GM12878 (cell line): ENCODE results near the gene GSX1. TPM values are rescaled to one million over a fixed set of nuclear protein-coding genes. Genes with fewer than 3 reads are reported as not detected.

Source experiments
- ATAC-seq: fragments of 200-7000 bp; cut with Tn5 transposase; 3 replicates; pipeline ENCODE4 v1.9.1; 2020; ENCODE audit warnings: mild to moderate bottlenecking, moderate library complexity
- BruUV-seq: library from RNA; stranded (reverse); fragments of 400-500 nt; replicated peaks from 2 replicates; lab custom pipeline; 2021; lab: Mats Ljungman, UMichigan
- CTCF ChIA-PET: fragments of 300-600 bp; sonication (Branson Sonifier 250); formaldehyde crosslinking; extraction: SDS; loops from one replicate; lab custom pipeline; 2021; ENCODE audit warnings: inconsistent platforms; lab: Yijun Ruan, JAX
- POLR2A ChIA-PET: fragments of 350-600 bp; formaldehyde crosslinking; extraction: SDS; loops from one replicate; lab custom pipeline; 2021; ENCODE audit warnings: inconsistent platforms; lab: Charles Lee
- RAD21 ChIA-PET: fragments of 300-600 bp; sonication (Branson Sonifier 250); formaldehyde crosslinking; loops from one replicate; lab custom pipeline; 2023; ENCODE audit warnings: antibody characterized with exemption; ENCODE audit not compliant: unreplicated experiment; lab: Charles Lee
- SMC1A ChIA-PET: fragments of 300-600 bp; sonication (Branson Sonifier 250); formaldehyde crosslinking; loops from one replicate; lab custom pipeline; 2023; ENCODE audit not compliant: unreplicated experiment, uncharacterized antibody; lab: Charles Lee
- DNase-seq: peaks from one replicate; pipeline ENCODE4 v3.0.0-alpha.2; 2011; ENCODE audit warnings: low read depth, low spot score
- FAIRE-seq: peaks from 3 replicates; lab custom pipeline; 2011; peaks lifted over from hg19 to GRCh38; lab: Jason Lieb, UNC
- H2AFZ ChIP-seq: 2 replicates; pipeline ENCODE4 v1.6.0; 2011; ENCODE audit warnings: low read depth, low read length, control low read depth; ENCODE audit not compliant: control insufficient read depth
- H3K27ac ChIP-seq: 2 replicates; pipeline ENCODE4 v1.5.1; 2011; ENCODE audit warnings: control low read depth; ENCODE audit not compliant: control insufficient read depth, insufficient read depth
- H3K27me3 ChIP-seq, 2 experiments: replicated peaks in 1 of 2; 2 replicates each; pipeline versions ENCODE4 v1.6.0 to v1.6.1; 2011; ENCODE audit warnings: low read length in 1 of 2; ENCODE audit not compliant: control insufficient read depth in 2 of 2, insufficient read depth in 2 of 2
- H3K36me3 ChIP-seq, 2 experiments: 2 replicates each; pipeline ENCODE4 v1.5.1; 2011; ENCODE audit warnings: low read length in 1 of 2; ENCODE audit not compliant: control insufficient read depth in 2 of 2, insufficient read depth in 2 of 2
- H3K4me1 ChIP-seq: 2 replicates; pipeline ENCODE4 v1.6.1; 2011; ENCODE audit warnings: mild to moderate bottlenecking, low read length, moderate library complexity, mixed read lengths; ENCODE audit not compliant: control insufficient read depth, insufficient read depth
- H3K4me2 ChIP-seq: 2 replicates; pipeline ENCODE4 v1.6.0; 2011; ENCODE audit warnings: control low read depth; ENCODE audit not compliant: control insufficient read depth, insufficient read depth
- H3K4me3 ChIP-seq: fragments of 200-600 bp; sonication (generic); 2 replicates; pipeline ENCODE4 v1.5.1; 2016
- H3K79me2 ChIP-seq: 2 replicates; pipeline ENCODE4 v1.6.0; 2011; ENCODE audit warnings: low read length; ENCODE audit not compliant: control insufficient read depth, insufficient read depth
- H3K9ac ChIP-seq: 2 replicates; pipeline ENCODE4 v1.8.0; 2011; ENCODE audit warnings: low read length, control low read depth, mixed read lengths; ENCODE audit not compliant: control insufficient read depth, insufficient read depth
- H3K9me3 ChIP-seq: replicated peaks from 3 replicates; pipeline ENCODE4 v1.5.1; 2011; ENCODE audit warnings: mild to moderate bottlenecking, low read length; ENCODE audit not compliant: control insufficient read depth, insufficient read depth
- H4K20me1 ChIP-seq: 2 replicates; pipeline ENCODE4 v1.6.0; 2011; ENCODE audit not compliant: control insufficient read depth, insufficient read depth
- BACH1 ChIP-seq: fragments of 450-650 bp; IDR thresholded peaks from 2 replicates; pipeline ENCODE4 v1.6.1; 2017; ENCODE audit warnings: mild to moderate bottlenecking, borderline replicate concordance
- CBX5 ChIP-seq: sonication (generic); IDR thresholded peaks from 2 replicates; pipeline ENCODE4 v1.6.1; 2016; ENCODE audit warnings: low read depth, moderate library complexity, mild to moderate bottlenecking, inconsistent platforms
- CEBPB ChIP-seq, 2 experiments: fragments of 150-350 bp in 1 of 2; IDR thresholded peaks; 2 replicates each; pipeline ENCODE4 v1.6.1; 2012 to 2014; ENCODE audit warnings: low read depth in 2 of 2, low read length in 2 of 2, borderline replicate concordance in 1 of 2, inconsistent platforms in 1 of 2
- EP300 ChIP-seq, 2 experiments: fragments of 150-350 bp in 1 of 2; IDR thresholded peaks; 2 replicates each; pipeline ENCODE4 v1.6.1; 2011 to 2012; ENCODE audit warnings: low read depth in 2 of 2, low read length in 2 of 2, borderline replicate concordance in 1 of 2, improper control_type of control experiment in 1 of 2, inconsistent platforms in 1 of 2; ENCODE audit not compliant: control insufficient read depth in 1 of 2
- FOS ChIP-seq: IDR thresholded peaks from 3 replicates; pipeline ENCODE4 v1.6.1; 2011; ENCODE audit warnings: borderline replicate concordance; ENCODE audit not compliant: insufficient read length; ENCODE audit errors: extremely low read depth
- KAT2A ChIP-seq: conservative IDR thresholded peaks from 2 replicates; pipeline ENCODE4 v1.6.1; 2011; ENCODE audit warnings: low read depth, low read length; ENCODE audit not compliant: control insufficient read depth
- MTA3 ChIP-seq: IDR thresholded peaks from 2 replicates; pipeline ENCODE4 v1.6.1; 2012; ENCODE audit warnings: low read length, inconsistent platforms, borderline replicate concordance
- MXI1 ChIP-seq: fragments of 150-350 bp; IDR thresholded peaks from 2 replicates; pipeline ENCODE4 v1.6.1; 2011; ENCODE audit warnings: low read depth, mild to moderate bottlenecking, inconsistent platforms, low read length, improper control_type of control experiment
- NBN ChIP-seq: fragments of 450-650 bp; IDR thresholded peaks from 2 replicates; pipeline ENCODE4 v1.6.1; 2016
- NFXL1 ChIP-seq: fragments of 450-650 bp; IDR thresholded peaks from 2 replicates; pipeline ENCODE4 v1.6.1; 2017; ENCODE audit warnings: antibody characterized with exemption, mild to moderate bottlenecking, borderline replicate concordance
- NR2C1 ChIP-seq: fragments of 450-650 bp; IDR thresholded peaks from 2 replicates; pipeline ENCODE4 v1.6.1; 2017; ENCODE audit warnings: antibody characterized with exemption, mild to moderate bottlenecking, moderate library complexity
- POLR2A ChIP-seq: IDR thresholded peaks from 2 replicates; pipeline ENCODE4 v1.6.1; 2011; ENCODE audit warnings: low read depth, mild to moderate bottlenecking, low read length
- SUPT20H ChIP-seq: IDR thresholded peaks from 2 replicates; pipeline ENCODE4 v1.6.1; 2011; ENCODE audit warnings: low read depth, mild to moderate bottlenecking, low read length, moderate library complexity, borderline replicate concordance; ENCODE audit not compliant: control insufficient read depth
- TCF12 ChIP-seq: IDR thresholded peaks from 2 replicates; pipeline ENCODE4 v1.6.1; 2011; ENCODE audit warnings: low read depth, mild to moderate bottlenecking, low read length
- ZNF274 ChIP-seq: IDR thresholded peaks from one replicate; pipeline ENCODE4 v1.8.0; 2011; ENCODE audit not compliant: insufficient read length, insufficient read depth
- ZNF384 ChIP-seq: IDR thresholded peaks from 2 replicates; pipeline ENCODE4 v1.6.1; 2012; ENCODE audit warnings: low read depth, mild to moderate bottlenecking, low read length, improper control_type of control experiment, borderline replicate concordance
- WGBS: methylation state at CpG from one replicate; pipeline ENCODE4 v1.1.6; 2016; ENCODE audit warnings: low lambda C conversion rate; ENCODE audit not compliant: insufficient replicate concordance, insufficient coverage; ENCODE audit errors: missing lambda C conversion rate; 5-methylcytosine and 5-hydroxymethylcytosine counted together
- in situ Hi-C: fragments of 300-500 bp; cut with MboI; formaldehyde crosslinking; loops from 9 replicates; pipeline ENCODE4 v1.14.3; 2018; ENCODE audit warnings: mixed read lengths
- intact Hi-C: fragments of 100-400 bp; cut with micrococcal nuclease; formaldehyde crosslinking; loops from one replicate; pipeline ENCODE4 v1.14.2; 2022; ENCODE audit not compliant: unreplicated experiment
- polyA plus RNA-seq, 11 experiments: library from polyadenylated mRNA; depleted of rRNA in 4 of 11; unstranded in 6 of 11; stranded (reverse) in 5 of 11; fragments of >200 nt; fragmentation: Nextera tagmentation in 4 of 11; fragmentation: Illumina TruSeq in 1 of 11; extraction: Ambion mirVana in 4 of 11; extraction: Trizol in 1 of 11; gene quantifications; 1 replicate in 1 of 11; 2 replicates in 10 of 11; pipeline versions ENCODE4 v1.2.1 to v1.2.3, GENCODE V29; 2011 to 2016; ENCODE audit warnings: inconsistent platforms in 2 of 11, missing spikeins in 2 of 11, low read depth in 1 of 11
- total RNA-seq, 4 experiments: library from RNA; depleted of rRNA in 3 of 4; stranded (reverse); fragments of >200 nt in 3 of 4; fragmentation: Illumina TruSeq in 1 of 4; extraction: Trizol in 1 of 4; gene quantifications; 2 replicates each; pipeline versions ENCODE4 v1.2.1 to v1.2.3, GENCODE V29; 2013 to 2021
- TF ChIP-seq, protein P1 (sequence below): fragments of 450-650 bp; formaldehyde crosslinking; IDR thresholded peaks from 2 replicates; pipeline ENCODE4 v1.4.0; 2020; ENCODE audit warnings: mild to moderate bottlenecking, moderate library complexity
- TF ChIP-seq, protein P2 (sequence below): fragments of 450-650 bp; IDR thresholded peaks from 2 replicates; pipeline ENCODE4 v1.6.1; 2017; ENCODE audit warnings: mild to moderate bottlenecking, low read depth, inconsistent platforms; ENCODE audit not compliant: poor library complexity, severe bottlenecking

Gene GSX1
- total and polyA plus RNA-seq, 10 of the 15 experiments (the other 5 are each of a cell fraction or from before 2014, with no cell fraction given), result not detected

DNA sequence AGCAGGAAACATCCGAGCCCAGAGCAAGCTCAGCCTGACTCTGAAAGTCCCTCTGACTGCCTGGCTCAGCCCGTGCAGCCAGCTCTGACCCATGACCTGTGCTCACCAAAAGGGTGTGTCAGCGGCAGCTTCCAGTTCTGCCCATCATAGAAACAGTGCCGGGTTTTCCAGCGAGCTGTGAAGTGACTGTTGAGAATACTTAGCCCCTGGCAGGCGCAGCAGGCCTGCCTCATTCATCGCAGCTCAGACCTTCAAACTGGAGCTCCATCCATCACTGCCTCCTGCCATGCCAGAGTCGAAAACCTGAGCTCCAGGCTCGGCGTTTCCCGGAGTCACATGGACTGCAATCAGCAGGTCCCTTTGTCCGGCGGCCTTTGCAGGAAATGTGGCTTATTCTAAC lies 16.3 kb upstream of the GSX1 start:
- Histone ChIP-seq H3K36me3 (no peaks in the 10 kb centered on the region), H3K79me2 (no peaks in the 10 kb centered on the region), H2AFZ (no peak overlapping the region), H3K4me2 (no peak overlapping the region), H3K4me3 (no peak overlapping the region), H3K4me1 (peaks cover 3% of the 10 kb centered on the region; the same call in 1 of the 2 replicates), H3K27me3 (peaks cover 0 to 1% of the 10 kb centered on the region in 2 experiments; a peak in 1 of 4 replicates), H3K9ac (no peak overlapping the region), H3K27ac (no peak overlapping the region), H3K9me3 (no peaks in the 10 kb centered on the region), H4K20me1 (no peaks in the 10 kb centered on the region)
- ATAC-seq, result no peak
- intact Hi-C loops, result no loop called here
- FAIRE-seq, result no peak
- TF ChIP-seq NFXL1 (no peak), ZNF384 (no peak), EP300 (IDR thresholded peaks at IDR 0.05; ENCODE audit: borderline replicate concordance in 1 of 2, control insufficient read depth in 1 of 2, low read depth in 2 of 2, low read length in 2 of 2) (no peak), KAT2A (no peak), FOS (no peak), POLR2A (no peak), SUPT20H (no peak), CEBPB (IDR thresholded peaks at IDR 0.05; ENCODE audit: borderline replicate concordance in 1 of 2, low read depth in 2 of 2, low read length in 2 of 2) (no peak), MTA3 (no peak), MXI1 (no peak), ZNF274 (no peak), BACH1 (no peak), CBX5 (no peak), NR2C1 (no peak), TCF12 (no peak), NBN (no peak)
- TF ChIP-seq, protein P1, sequence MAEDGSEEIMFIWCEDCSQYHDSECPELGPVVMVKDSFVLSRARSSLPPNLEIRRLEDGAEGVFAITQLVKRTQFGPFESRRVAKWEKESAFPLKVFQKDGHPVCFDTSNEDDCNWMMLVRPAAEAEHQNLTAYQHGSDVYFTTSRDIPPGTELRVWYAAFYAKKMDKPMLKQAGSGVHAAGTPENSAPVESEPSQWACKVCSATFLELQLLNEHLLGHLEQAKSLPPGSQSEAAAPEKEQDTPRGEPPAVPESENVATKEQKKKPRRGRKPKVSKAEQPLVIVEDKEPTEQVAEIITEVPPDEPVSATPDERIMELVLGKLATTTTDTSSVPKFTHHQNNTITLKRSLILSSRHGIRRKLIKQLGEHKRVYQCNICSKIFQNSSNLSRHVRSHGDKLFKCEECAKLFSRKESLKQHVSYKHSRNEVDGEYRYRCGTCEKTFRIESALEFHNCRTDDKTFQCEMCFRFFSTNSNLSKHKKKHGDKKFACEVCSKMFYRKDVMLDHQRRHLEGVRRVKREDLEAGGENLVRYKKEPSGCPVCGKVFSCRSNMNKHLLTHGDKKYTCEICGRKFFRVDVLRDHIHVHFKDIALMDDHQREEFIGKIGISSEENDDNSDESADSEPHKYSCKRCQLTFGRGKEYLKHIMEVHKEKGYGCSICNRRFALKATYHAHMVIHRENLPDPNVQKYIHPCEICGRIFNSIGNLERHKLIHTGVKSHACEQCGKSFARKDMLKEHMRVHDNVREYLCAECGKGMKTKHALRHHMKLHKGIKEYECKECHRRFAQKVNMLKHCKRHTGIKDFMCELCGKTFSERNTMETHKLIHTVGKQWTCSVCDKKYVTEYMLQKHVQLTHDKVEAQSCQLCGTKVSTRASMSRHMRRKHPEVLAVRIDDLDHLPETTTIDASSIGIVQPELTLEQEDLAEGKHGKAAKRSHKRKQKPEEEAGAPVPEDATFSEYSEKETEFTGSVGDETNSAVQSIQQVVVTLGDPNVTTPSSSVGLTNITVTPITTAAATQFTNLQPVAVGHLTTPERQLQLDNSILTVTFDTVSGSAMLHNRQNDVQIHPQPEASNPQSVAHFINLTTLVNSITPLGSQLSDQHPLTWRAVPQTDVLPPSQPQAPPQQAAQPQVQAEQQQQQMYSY (CRISPR knock-in tag), result no peak
- TF ChIP-seq, protein P2, sequence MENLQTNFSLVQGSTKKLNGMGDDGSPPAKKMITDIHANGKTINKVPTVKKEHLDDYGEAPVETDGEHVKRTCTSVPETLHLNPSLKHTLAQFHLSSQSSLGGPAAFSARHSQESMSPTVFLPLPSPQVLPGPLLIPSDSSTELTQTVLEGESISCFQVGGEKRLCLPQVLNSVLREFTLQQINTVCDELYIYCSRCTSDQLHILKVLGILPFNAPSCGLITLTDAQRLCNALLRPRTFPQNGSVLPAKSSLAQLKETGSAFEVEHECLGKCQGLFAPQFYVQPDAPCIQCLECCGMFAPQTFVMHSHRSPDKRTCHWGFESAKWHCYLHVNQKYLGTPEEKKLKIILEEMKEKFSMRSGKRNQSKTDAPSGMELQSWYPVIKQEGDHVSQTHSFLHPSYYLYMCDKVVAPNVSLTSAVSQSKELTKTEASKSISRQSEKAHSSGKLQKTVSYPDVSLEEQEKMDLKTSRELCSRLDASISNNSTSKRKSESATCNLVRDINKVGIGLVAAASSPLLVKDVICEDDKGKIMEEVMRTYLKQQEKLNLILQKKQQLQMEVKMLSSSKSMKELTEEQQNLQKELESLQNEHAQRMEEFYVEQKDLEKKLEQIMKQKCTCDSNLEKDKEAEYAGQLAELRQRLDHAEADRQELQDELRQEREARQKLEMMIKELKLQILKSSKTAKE, result no peak
- SMC1A ChIA-PET, result interaction anchor here (0.6 to 0.8 kb wide), 3 partner anchors 12 to 1165 kb away, joined by 3 to 4 read pairs (median 3); no protein-coding TSS in a partner anchor
- WGBS, result 16% methylated on average over 13 of the region's 13 CpGs
- POLR2A ChIA-PET, result no interaction called here
- RAD21 ChIA-PET, result interaction anchor here (0.6 to 0.8 kb wide), 2 partner anchors 50 to 242 kb away, joined by 3 to 4 read pairs; no protein-coding TSS in a partner anchor
- BruUV-seq, result no TSS peak
- in situ Hi-C loops, result no loop called here
- DNase-seq, result no peak
- CTCF ChIA-PET, result interaction anchor here (1.0 to 8.1 kb wide), 2 partner anchors 51 to 60 kb away, joined by 5 to 122 read pairs; no protein-coding TSS in a partner anchor
